ENCODE results near the gene NKIRAS1.

The NKIRAS1 gene

GRCh38 chr3:23916886-23917678 is at the start of gene NKIRAS1, which contains the start of gene RPL15:
NKIRAS1 (minus strand) TSS chr3:23916990; CDS start chr3:23910904, 6,086 bp downstream.
RPL15 (plus strand) TSS chr3:23917132; CDS start chr3:23917860, 728 bp downstream.
- peak; percentile 90 to 94 for DNase-seq (ENCODE audit: low read depth in 2 of 2)

GRCh38 chr3:23966328-23966727 is 49.5 kb upstream of the NKIRAS1 start:
- DNase-seq (ENCODE audit: low read depth in 2 of 2), result no peak

- DNase-seq (ENCODE audit: low read depth in 2 of 2), result no peak
Observed at GRCh38 chr3:23964537-23965235, 47.9 kb upstream of the NKIRAS1 start.

- DNase-seq (ENCODE audit: low read depth in 2 of 2), result no peak
Observed at GRCh38 chr3:23961913-23962312, 45.1 kb upstream of the NKIRAS1 start.

GRCh38 chr3:23961066-23961465 is 44.3 kb upstream of the NKIRAS1 start:
- DNase-seq (ENCODE audit: low read depth in 2 of 2), result no peak

- no peak for DNase-seq (ENCODE audit: low read depth in 2 of 2)
Observed at GRCh38 chr3:23960649-23961048, 43.9 kb upstream of the NKIRAS1 start.

GRCh38 chr3:23959135-23959900 is 42.5 kb upstream of the NKIRAS1 start:
- no peak for DNase-seq (ENCODE audit: low read depth in 2 of 2)

GRCh38 chr3:23956701-23957100 is 39.9 kb upstream of the NKIRAS1 start:
- no peak for DNase-seq (ENCODE audit: low read depth in 2 of 2)

GRCh38 chr3:23954144-23954543 is 37.4 kb upstream of the NKIRAS1 start:
- no peak for DNase-seq (ENCODE audit: low read depth in 2 of 2)

GRCh38 chr3:23953523-23953922 is 36.7 kb upstream of the NKIRAS1 start:
- no peak for DNase-seq (ENCODE audit: low read depth in 2 of 2)

GRCh38 chr3:23952646-23953045 is 35.9 kb upstream of the NKIRAS1 start:
- no peak for DNase-seq (ENCODE audit: low read depth in 2 of 2)

- no peak for DNase-seq (ENCODE audit: low read depth in 2 of 2)
Observed at GRCh38 chr3:23950293-23950692, 33.5 kb upstream of the NKIRAS1 start.

- no peak for DNase-seq (ENCODE audit: low read depth in 2 of 2)
Observed at GRCh38 chr3:23949784-23950183, 33.0 kb upstream of the NKIRAS1 start.

- no peak for DNase-seq (ENCODE audit: low read depth in 2 of 2)
Observed at GRCh38 chr3:23948761-23949160, 32.0 kb upstream of the NKIRAS1 start.

- peak; percentile 93 to 95 for DNase-seq (ENCODE audit: low read depth in 2 of 2)
Observed at GRCh38 chr3:23945913-23946687, 29.3 kb upstream of the NKIRAS1 start.

GRCh38 chr3:23945663-23945912 is 28.8 kb upstream of the NKIRAS1 start:
- DNase-seq (ENCODE audit: low read depth in 2 of 2), result no peak

GRCh38 chr3:23944861-23945662 is 28.3 kb upstream of the NKIRAS1 start, which contains the start of gene NR1D2:
NR1D2 (plus strand) TSS chr3:23945286; CDS start chr3:23945579, 293 bp downstream.
- peak; percentile 63 to 72 for DNase-seq (ENCODE audit: low read depth in 2 of 2)

- DNase-seq (ENCODE audit: low read depth in 2 of 2), result no peak
Observed at GRCh38 chr3:23944007-23944783, 27.4 kb upstream of the NKIRAS1 start.

GRCh38 chr3:23942546-23942945 is 25.8 kb upstream of the NKIRAS1 start:
- DNase-seq (ENCODE audit: low read depth in 2 of 2), result no peak

- DNase-seq (ENCODE audit: low read depth in 2 of 2), result no peak
Observed at GRCh38 chr3:23941440-23941839, 24.6 kb upstream of the NKIRAS1 start.
